Testis (tissue), 2 donors: ENCODE results near the gene LRRFIP1.

Experiments used
- CTCF ChIP-seq, 3 experiments: fragments of 450-650 bp in 2 of 3; fragments of 200-600 bp in 1 of 3; sonication (generic) in 1 of 3; IDR thresholded peaks; one replicate each; pipeline ENCODE4 v1.5.1; 2016 to 2019; ENCODE audit warnings: antibody characterized with exemption in 3 of 3, mild to moderate bottlenecking in 2 of 3, moderate library complexity in 1 of 3
- POLR2A ChIP-seq: fragments of 450-650 bp; IDR thresholded peaks from one replicate; pipeline ENCODE4 v1.6.1; 2017; ENCODE audit warnings: antibody characterized with exemption, mild to moderate bottlenecking, moderate library complexity

GRCh38 chr2:237616734-237617586 lies 10.4 kb upstream of the LRRFIP1 start:
- no peak for TF ChIP-seq CTCF (IDR thresholded peaks at IDR 0.05)
- no peak for TF ChIP-seq POLR2A
